ENCODE results near the gene HOXD4.

- TF ChIP-seq, protein P1, sequence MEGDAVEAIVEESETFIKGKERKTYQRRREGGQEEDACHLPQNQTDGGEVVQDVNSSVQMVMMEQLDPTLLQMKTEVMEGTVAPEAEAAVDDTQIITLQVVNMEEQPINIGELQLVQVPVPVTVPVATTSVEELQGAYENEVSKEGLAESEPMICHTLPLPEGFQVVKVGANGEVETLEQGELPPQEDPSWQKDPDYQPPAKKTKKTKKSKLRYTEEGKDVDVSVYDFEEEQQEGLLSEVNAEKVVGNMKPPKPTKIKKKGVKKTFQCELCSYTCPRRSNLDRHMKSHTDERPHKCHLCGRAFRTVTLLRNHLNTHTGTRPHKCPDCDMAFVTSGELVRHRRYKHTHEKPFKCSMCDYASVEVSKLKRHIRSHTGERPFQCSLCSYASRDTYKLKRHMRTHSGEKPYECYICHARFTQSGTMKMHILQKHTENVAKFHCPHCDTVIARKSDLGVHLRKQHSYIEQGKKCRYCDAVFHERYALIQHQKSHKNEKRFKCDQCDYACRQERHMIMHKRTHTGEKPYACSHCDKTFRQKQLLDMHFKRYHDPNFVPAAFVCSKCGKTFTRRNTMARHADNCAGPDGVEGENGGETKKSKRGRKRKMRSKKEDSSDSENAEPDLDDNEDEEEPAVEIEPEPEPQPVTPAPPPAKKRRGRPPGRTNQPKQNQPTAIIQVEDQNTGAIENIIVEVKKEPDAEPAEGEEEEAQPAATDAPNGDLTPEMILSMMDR (IDR thresholded peaks at IDR 0.05): no peak
- TF ChIP-seq EP300 (IDR thresholded peaks at IDR 0.05): no peak
Measured at GRCh38 chr2:176122683-176123410, 28.5 kb upstream of the HOXD4 start, which contains the start of gene HOXD9.
